ENCODE results near the gene DOCK2.

The DOCK2 gene

DNA sequence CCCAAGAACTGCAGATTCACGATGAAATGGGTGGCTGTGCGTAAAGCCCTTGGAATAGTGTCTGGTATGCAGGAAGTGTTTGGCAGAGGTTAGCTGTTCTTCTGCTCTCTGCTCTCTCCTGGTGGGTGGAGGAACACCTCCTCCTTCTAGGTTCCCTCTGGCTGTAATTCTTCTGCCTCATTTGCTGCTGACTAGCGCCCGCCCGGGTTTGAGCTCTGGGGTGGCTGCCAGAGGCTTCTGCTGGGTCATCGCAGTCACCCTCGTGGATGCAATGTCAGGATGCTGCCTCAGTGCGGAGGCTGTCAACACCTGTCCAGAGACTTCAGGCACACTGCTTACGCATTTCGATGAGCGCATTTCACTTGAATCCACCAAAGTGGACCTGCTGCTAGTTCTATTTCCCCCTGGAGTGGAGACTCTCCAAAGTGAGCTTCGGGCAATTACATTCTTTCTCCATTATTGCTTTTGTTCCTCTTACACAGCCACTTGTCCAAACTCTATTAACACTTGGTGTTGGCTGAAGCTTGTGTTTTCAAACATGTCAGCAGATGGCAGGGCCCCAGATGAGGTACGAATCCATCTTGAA lies 11.7 kb downstream of the DOCK2 start:
- peak; percentile 37 to 67 for DNase-seq (ENCODE audit: low read depth in 2 of 2)
- H3K4me3 ChIP-seq (replicated peaks in 1 of 2; ENCODE audit: low read depth in 2 of 2, low read length in 2 of 2) = no peak overlapping the region
- TF ChIP-seq, protein P1, sequence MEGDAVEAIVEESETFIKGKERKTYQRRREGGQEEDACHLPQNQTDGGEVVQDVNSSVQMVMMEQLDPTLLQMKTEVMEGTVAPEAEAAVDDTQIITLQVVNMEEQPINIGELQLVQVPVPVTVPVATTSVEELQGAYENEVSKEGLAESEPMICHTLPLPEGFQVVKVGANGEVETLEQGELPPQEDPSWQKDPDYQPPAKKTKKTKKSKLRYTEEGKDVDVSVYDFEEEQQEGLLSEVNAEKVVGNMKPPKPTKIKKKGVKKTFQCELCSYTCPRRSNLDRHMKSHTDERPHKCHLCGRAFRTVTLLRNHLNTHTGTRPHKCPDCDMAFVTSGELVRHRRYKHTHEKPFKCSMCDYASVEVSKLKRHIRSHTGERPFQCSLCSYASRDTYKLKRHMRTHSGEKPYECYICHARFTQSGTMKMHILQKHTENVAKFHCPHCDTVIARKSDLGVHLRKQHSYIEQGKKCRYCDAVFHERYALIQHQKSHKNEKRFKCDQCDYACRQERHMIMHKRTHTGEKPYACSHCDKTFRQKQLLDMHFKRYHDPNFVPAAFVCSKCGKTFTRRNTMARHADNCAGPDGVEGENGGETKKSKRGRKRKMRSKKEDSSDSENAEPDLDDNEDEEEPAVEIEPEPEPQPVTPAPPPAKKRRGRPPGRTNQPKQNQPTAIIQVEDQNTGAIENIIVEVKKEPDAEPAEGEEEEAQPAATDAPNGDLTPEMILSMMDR (IDR thresholded peaks at IDR 0.05; ENCODE audit: low read depth, low read length) = no peak

DNA sequence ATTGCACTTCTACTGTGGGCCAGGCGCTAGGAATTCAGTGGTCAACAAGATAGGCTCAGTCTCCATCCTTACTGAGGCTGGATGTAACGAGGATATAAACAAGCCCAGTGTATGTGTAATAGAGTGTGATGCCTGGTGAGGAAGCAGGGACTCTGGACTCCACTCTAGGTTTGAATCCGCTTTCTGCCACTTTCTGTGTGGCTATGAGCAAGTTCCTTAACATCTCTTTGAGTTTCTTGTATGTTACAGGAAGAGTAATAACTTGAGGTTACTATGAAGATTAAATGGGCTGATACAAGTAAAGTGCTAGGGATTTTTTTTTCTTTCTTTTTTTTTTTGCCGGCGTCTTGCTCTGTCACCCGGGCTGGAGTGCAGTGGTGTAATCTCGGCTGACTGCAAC lies 12.4 kb downstream of the DOCK2 start:
- TF ChIP-seq, protein P1 (IDR thresholded peaks at IDR 0.05; ENCODE audit: low read depth, low read length) = no peak
- no peak for DNase-seq (ENCODE audit: low read depth in 2 of 2)
- H3K4me3 ChIP-seq (replicated peaks in 1 of 2; ENCODE audit: low read depth in 2 of 2, low read length in 2 of 2) = no peak overlapping the region

DNA sequence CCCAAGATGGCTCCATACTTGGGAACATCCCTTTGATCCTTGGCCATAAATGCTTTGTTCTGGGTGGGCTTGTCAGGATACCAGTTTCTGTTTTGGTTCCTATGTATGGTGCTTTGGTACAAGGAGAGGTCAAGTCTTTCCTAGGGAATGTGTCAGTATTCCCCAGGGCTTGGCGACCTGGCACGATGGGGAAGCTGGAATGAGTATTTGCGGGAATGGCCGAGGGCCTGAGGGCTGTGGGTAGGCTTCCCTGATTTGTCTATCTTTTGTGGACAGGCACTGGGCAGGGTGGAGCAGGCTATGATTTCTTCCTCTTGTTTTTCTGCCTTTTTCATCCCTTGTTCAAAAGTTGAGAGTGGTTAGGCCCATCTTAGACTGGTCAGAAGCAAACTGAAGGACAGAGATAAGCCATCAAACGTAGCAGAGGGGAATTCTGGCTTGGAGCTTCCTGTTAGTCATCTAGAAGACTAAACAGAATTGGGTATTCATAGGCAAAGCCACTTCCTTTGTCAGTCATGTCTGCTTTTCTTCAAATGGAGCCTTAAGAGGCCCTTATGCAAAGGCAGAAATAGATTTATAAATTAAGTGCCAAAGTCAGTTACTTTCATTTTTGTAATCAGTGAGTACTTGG lies 13.7 kb downstream of the DOCK2 start:
- TF ChIP-seq, protein P1 (IDR thresholded peaks at IDR 0.05; ENCODE audit: low read depth, low read length) = no peak
- DNase-seq (ENCODE audit: low read depth in 2 of 2) = peak; percentile 72 to 82
- H3K4me3 ChIP-seq (replicated peaks in 1 of 2; ENCODE audit: low read depth in 2 of 2, low read length in 2 of 2) = no peak overlapping the region

DNA sequence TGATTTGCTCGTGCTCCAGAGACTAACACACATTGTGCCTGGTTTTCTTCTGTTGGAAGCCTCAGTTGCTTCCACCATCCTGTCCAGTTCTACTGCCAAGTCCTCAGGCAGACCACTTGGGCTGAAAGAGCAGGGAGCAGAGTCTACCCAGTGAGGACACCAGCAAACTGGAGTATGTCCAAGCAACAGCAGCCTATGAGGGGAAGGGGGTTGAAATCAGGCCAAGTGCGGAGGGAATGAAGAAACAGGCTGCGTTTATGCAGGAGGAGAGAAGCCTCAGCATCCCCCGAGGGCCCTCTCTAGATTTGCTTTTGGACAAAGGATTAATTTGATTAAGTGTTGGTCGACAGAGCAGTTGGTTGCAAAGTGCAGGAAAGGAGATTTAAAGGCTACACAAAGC lies 14.5 kb downstream of the DOCK2 start:
- no peak overlapping the region for H3K4me3 ChIP-seq (replicated peaks in 1 of 2; ENCODE audit: low read depth in 2 of 2, low read length in 2 of 2)
- peak in 1 of 2 donors; percentile 53 for DNase-seq (ENCODE audit: low read depth in 2 of 2)
- TF ChIP-seq, protein P1 (IDR thresholded peaks at IDR 0.05; ENCODE audit: low read depth, low read length) = no peak

DNA sequence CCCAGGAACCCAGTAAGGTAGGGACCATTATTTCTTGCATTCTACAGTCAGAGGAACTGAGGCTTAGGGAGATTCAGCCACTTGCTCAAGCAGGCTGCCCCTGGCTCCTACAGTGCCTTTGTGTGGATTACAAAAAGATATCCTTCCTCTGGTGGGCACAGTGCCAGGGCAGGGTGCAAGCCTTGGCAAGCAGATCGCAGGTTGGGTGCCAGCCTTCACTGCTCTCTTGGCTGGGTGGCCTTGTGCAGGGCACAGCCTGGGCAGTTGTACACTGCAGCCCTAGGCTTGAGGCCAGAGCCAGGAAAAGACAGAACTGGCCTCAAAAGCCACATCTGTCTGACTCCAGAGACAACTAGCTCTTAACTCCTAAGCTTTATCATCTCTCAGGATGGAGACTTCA lies 15.0 kb downstream of the DOCK2 start:
- TF ChIP-seq, protein P1 (IDR thresholded peaks at IDR 0.05; ENCODE audit: low read depth, low read length) = no peak
- no peak overlapping the region for H3K4me3 ChIP-seq (replicated peaks in 1 of 2; ENCODE audit: low read depth in 2 of 2, low read length in 2 of 2)
- DNase-seq (ENCODE audit: low read depth in 2 of 2) = no peak

DNA sequence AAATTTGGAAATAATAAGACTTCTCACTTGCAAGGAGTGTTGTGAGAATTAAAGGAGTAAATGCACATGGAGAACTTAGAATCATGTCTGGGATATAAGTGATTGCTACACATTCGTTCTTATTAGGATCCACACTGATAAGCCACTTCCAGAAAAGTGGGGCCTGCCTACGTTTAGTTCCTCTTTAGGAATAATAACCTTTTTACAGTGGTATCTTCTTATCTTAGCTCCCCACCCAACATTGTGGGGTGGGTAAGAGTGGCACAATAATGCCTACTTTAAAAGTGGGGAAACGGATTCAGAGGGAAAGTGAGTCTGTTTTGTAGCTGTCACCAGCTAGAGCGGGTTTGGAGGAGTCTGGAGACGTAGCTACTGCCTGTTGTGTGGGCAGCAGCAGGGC lies 16.0 kb downstream of the DOCK2 start:
- TF ChIP-seq, protein P1 (IDR thresholded peaks at IDR 0.05; ENCODE audit: low read depth, low read length) = no peak
- H3K4me3 ChIP-seq (replicated peaks in 1 of 2; ENCODE audit: low read depth in 2 of 2, low read length in 2 of 2) = no peak overlapping the region
- no peak for DNase-seq (ENCODE audit: low read depth in 2 of 2)

Measured in cardiac fibroblast (primary cell).